Psoas muscle (tissue), 8 donors: ENCODE measurements around the gene RIMBP2. TPM values are rescaled to one million over a fixed set of nuclear protein-coding genes. Genes with fewer than 3 reads are reported as not detected.

Experiments
- ATAC-seq, 4 donors: fragments of 200-7000 bp; cut with Tn5 transposase; one replicate each; pipeline ENCODE4 v1.9.1; 2020; ENCODE audit warnings: moderate library complexity in 3 of 4, mild to moderate bottlenecking in 2 of 4
- DNase-seq, 2 donors: peaks; one replicate each; pipeline ENCODE4 v3.0.0-alpha.2; 2020
- H3K27ac ChIP-seq: fragments of 200-600 bp; one replicate; pipeline ENCODE4 v1.8.0; 2022
- H3K27me3 ChIP-seq, 3 donors: fragments of 200-600 bp in 1 of 3; one replicate each; pipeline versions ENCODE4 v1.6.1 to v1.8.0; 2013 to 2022; ENCODE audit warnings: low read length in 2 of 3, mild to moderate bottlenecking in 2 of 3, moderate library complexity in 1 of 3; ENCODE audit not compliant: insufficient read depth in 3 of 3
- H3K36me3 ChIP-seq, 2 donors: fragments of 200-600 bp in 1 of 2; one replicate each; pipeline versions ENCODE4 v1.6.1 to v1.8.0; 2013 to 2022; ENCODE audit warnings: low read depth in 1 of 2, mild to moderate bottlenecking in 1 of 2, moderate library complexity in 1 of 2; ENCODE audit not compliant: insufficient read depth in 1 of 2
- H3K4me1 ChIP-seq: fragments of 200-600 bp; one replicate; pipeline ENCODE4 v1.8.0; 2022
- H3K4me3 ChIP-seq: fragments of 200-600 bp; one replicate; pipeline ENCODE4 v1.8.0; 2022; ENCODE audit warnings: mild to moderate bottlenecking
- H3K9me3 ChIP-seq: fragments of 200-600 bp; one replicate; pipeline ENCODE4 v1.8.0; 2022
- CTCF ChIP-seq: fragments of 200-600 bp; IDR thresholded peaks from one replicate; pipeline ENCODE4 v1.8.0; 2022; ENCODE audit warnings: antibody characterized with exemption
- WGBS, 3 donors: extraction: QIAGEN DNeasy Blood & Tissue Kit; methylation state at CpG; one replicate each; pipeline versions ENCODE4 v1.1.6 to v1.1.7; 2013; 5-methylcytosine and 5-hydroxymethylcytosine counted together
- intact Hi-C, 2 donors: fragments of 100-400 bp; cut with DNase I; formaldehyde crosslinking; loops; one replicate each; pipeline versions ENCODE4 v1.11.0 to v1.14.2; 2022
- polyA plus RNA-seq, 3 donors: library from polyadenylated mRNA; stranded (reverse); fragments of 200-250 nt; gene quantifications; one replicate each; pipeline ENCODE4 v1.2.3, GENCODE V29; 2013
- total RNA-seq, 4 donors: library from RNA; stranded (reverse); fragmentation: NEBNext Ultra II Directional in 2 of 4; extraction: Animal tissue kit (Norgen Biotek cat#: 25700) in 2 of 4; gene quantifications; one replicate each; pipeline versions ENCODE4 v1.2.1 to v1.2.4, GENCODE V29; 2021 to 2023
- donor health status: healthy with polysubstance abuse.
- donor health status: DM: no; HTN: no; CAD: no; lungs with moderate emphysema.
- donor health status: Bipolar disorder and iron deficiency.
- donor health status: healthy.
- donor health status: DM: yes; HTN: yes; CAD: no.
- donor health status: DM: no; HTN: no; CAD: no.
- donor health status: DM: no; HTN: no; CAD: no.
- donor health status: DM: yes; HTN: yes; CAD: no.

RIMBP2 gene
- total and polyA plus RNA-seq, 7 donors, result 0.05 to 1.2 (median 0.21) TPM

GRCh38 chr12:130661486-130662255 lies 54.4 kb downstream of the RIMBP2 start:
- Histone ChIP-seq H3K27me3 (no peaks in the 10 kb centered on the region), H3K4me3 (no peak overlapping the region), H3K4me1 (no peaks in the 10 kb centered on the region), H3K36me3 (no peaks in the 10 kb centered on the region), H3K9me3 (no peaks in the 10 kb centered on the region), H3K27ac (no peak overlapping the region)
- no peak for ATAC-seq
- intact Hi-C loops, result no loop called here
- no peak for TF ChIP-seq CTCF
- DNase-seq, result no peak
- 61 to 74% (median 72%) methylated on average over 14 of the region's 14 CpGs for WGBS, 3 donors

DNA sequence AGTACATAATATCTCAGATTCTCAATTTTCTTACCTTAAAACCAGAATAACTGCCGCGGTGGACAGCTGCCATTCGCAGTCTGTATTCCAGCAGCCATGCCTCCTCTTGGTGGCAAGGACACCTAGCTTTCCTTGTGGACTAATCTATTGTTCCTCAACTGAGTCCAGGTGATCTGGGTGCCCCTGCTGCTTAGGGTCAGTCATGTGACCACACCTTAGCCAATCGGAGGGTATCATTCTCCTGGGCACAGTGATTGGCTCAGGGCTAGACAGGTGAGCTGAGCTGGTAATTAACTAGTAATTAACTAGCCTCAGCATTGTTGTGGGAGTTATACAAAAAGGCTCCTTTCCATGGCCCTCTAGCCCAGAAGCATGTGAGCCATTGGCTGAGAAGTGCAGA lies 55.0 kb downstream of the RIMBP2 start:
- no peak overlapping the region for H3K27ac ChIP-seq
- no peaks in the 10 kb centered on the region for H3K4me1 ChIP-seq
- WGBS, 3 donors, result 94 to 96% (median 94%) methylated on average over 4 of the region's 4 CpGs
- ATAC-seq (no peak), DNase-seq (no peak)
- intact Hi-C loops, result no loop called here
- H3K9me3 ChIP-seq, result no peaks in the 10 kb centered on the region
- no peaks in the 10 kb centered on the region for H3K36me3 ChIP-seq
- H3K27me3 ChIP-seq, result no peaks in the 10 kb centered on the region
- H3K4me3 ChIP-seq, result no peak overlapping the region
- TF ChIP-seq CTCF, result no peak

DNA sequence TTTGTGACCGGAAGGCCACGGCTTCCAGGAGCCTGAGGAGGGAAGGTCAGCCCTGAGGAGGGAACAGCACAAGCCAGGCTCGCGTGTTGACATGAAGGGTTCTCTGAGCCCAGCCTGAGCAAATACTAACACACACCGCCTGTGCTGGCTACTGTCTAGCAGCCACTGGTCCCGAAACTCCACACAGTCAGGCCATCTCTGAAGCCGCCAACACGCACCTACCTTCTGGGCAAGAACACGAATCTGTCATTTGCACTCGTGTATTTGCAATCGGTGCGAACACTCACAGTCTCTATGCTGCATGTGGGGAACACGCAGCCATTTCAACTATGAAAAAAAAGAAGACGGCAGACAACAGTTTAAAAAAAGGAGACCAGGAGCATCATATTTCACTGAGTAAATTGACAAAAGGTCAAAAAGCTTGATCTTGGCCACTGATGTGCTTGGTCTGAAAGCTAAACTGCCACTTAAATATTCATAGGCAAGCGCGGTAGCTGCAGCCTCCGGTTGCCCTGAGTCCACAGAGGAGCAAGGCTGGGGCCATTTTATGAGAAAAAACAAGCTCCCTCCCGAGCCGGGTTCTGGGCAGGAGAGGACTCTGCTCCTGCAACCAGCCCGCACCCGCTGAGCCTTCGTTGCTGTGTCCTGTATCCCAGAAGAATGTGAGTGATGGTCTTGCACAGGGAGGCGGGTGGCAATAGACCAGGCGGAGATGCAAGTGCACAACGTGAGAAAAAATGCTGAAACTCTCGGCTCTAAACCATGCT lies 57.8 kb downstream of the RIMBP2 start:
- intact Hi-C loops, result no loop called here
- no peaks in the 10 kb centered on the region for H3K36me3 ChIP-seq
- H3K4me1 ChIP-seq, result no peaks in the 10 kb centered on the region
- H3K27ac ChIP-seq, result no peak overlapping the region
- H3K9me3 ChIP-seq, result no peaks in the 10 kb centered on the region
- WGBS, 3 donors, result 54 to 65% (median 61%) methylated on average over 26 of the region's 26 CpGs
- H3K4me3 ChIP-seq, result no peak overlapping the region
- ATAC-seq (no peak), DNase-seq (no peak)
- TF ChIP-seq CTCF, result no peak
- no peaks in the 10 kb centered on the region for H3K27me3 ChIP-seq

DNA sequence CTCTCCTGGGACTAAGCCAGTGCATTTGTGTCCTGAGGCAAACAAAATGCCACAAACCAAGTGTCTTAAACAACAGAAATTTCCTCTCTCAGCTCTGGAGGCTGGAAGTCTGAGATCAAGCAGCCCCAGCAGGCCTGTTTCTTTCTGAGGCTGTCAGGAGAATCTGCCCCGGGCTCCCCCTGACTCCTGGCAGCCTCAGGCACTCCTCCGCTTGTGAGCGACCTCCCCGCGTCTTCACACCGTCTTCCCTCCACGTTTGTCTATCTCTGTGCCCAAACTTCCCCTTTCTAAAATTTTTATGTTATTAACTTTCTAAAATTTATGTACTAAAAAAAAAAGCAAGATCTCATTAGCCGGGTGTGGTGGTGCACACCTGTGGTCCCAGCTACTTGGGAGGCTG lies 59.7 kb downstream of the RIMBP2 start:
- no peaks in the 10 kb centered on the region for H3K4me1 ChIP-seq
- H3K4me3 ChIP-seq, result no peak overlapping the region
- ATAC-seq (no peak), DNase-seq (no peak)
- peaks cover 0 to 5% (median 1%) of the 10 kb centered on the region in 3 donors for H3K27me3 ChIP-seq
- no peak overlapping the region for H3K27ac ChIP-seq
- H3K9me3 ChIP-seq, result no peaks in the 10 kb centered on the region
- intact Hi-C loops, result no loop called here
- 82 to 88% (median 85%) methylated on average over 8 of the region's 8 CpGs for whole genome bisulfite sequencing, 3 donors
- H3K36me3 ChIP-seq, result no peaks in the 10 kb centered on the region
- no peak for TF ChIP-seq CTCF
